SK-MEL-5 (cell line): ENCODE results near the gene BEAN1. TPM values are rescaled to one million over a fixed set of nuclear protein-coding genes. Genes with fewer than 3 reads are reported as not detected.

ENCODE experiments used
- DNase-seq: peaks from one replicate; pipeline ENCODE4 v3.0.0-alpha.2; 2016; ENCODE audit warnings: low read depth, low spot score
- in situ Hi-C: cut with HindIII; loops from 2 replicates; pipeline ENCODE4 v1.10.0; 2016; ENCODE audit warnings: low sequenced_read_pairs, high pct_unique_total_duplicates, low pct_unique_long_range_greater_than_20kb
- polyA plus RNA-seq, 2 experiments: library from polyadenylated mRNA; depleted of rRNA; stranded (reverse); fragments of >200 nt; gene quantifications; 2 replicates each; pipeline ENCODE4 v1.2.3, GENCODE V29; 2015
- total RNA-seq: library from RNA; depleted of rRNA; stranded (reverse); fragments of >200 nt; shearing (Covaris generic); gene quantifications from 2 replicates; pipeline ENCODE4 v1.2.3, GENCODE V29; 2014; rRNA removed

The BEAN1 gene
- total RNA-seq: 1.4 TPM in 1 of 2 replicates, not detected in the other
- polyA plus RNA-seq (2015; cell fraction: cytosol; rRNA removed): 0.65 and 1.2 TPM in 2 replicates
- 0.09 TPM in 1 of 2 replicates, not detected in the other for polyA plus RNA-seq (2015; cell fraction: nucleus; rRNA removed)

- in situ Hi-C loops: no loop called here
- DNase-seq: no peak
Observed at GRCh38 chr16:66427036-66427860, at the start of gene BEAN1. BEAN1 (plus strand) TSS chr16:66427295; CDS start chr16:66437677, 10,382 bp downstream.

- no peak for DNase-seq
- in situ Hi-C loops: no loop called here
Observed at GRCh38 chr16:66377324-66377723, 49.8 kb upstream of the BEAN1 start.

GRCh38 chr16:66378741-66379570, 48.1 kb upstream of the BEAN1 start:
- in situ Hi-C loops: no loop called here
- no peak for DNase-seq

- in situ Hi-C loops: no loop called here
- no peak for DNase-seq
Observed at GRCh38 chr16:66379571-66379941, 47.5 kb upstream of the BEAN1 start.

GRCh38 chr16:66380421-66380820, 46.7 kb upstream of the BEAN1 start:
- no peak for DNase-seq
- in situ Hi-C loops: no loop called here

- DNase-seq: no peak
- in situ Hi-C loops: no loop called here
Observed at GRCh38 chr16:66381585-66382170, 45.4 kb upstream of the BEAN1 start.

GRCh38 chr16:66382171-66382965, 44.7 kb upstream of the BEAN1 start:
- DNase-seq: no peak
- in situ Hi-C loops: no loop called here

- DNase-seq: peak; percentile 18
- in situ Hi-C loops: no loop called here
Observed at GRCh38 chr16:66382966-66383299, 44.2 kb upstream of the BEAN1 start.

- DNase-seq: no peak
- in situ Hi-C loops: no loop called here
Observed at GRCh38 chr16:66383551-66383950, 43.5 kb upstream of the BEAN1 start.

GRCh38 chr16:66385415-66385814, 41.7 kb upstream of the BEAN1 start:
- in situ Hi-C loops: no loop called here
- DNase-seq: no peak

- in situ Hi-C loops: no loop called here
- DNase-seq: no peak
Observed at GRCh38 chr16:66386629-66387622, 40.2 kb upstream of the BEAN1 start.

GRCh38 chr16:66387817-66388332, 39.2 kb upstream of the BEAN1 start:
- in situ Hi-C loops: no loop called here
- no peak for DNase-seq

- no peak for DNase-seq
- in situ Hi-C loops: no loop called here
Observed at GRCh38 chr16:66388350-66389139, 38.5 kb upstream of the BEAN1 start.

GRCh38 chr16:66389256-66390176, 37.6 kb upstream of the BEAN1 start:
- in situ Hi-C loops: no loop called here
- no peak for DNase-seq
